Suprapubic skin (tissue), 4 donors: ENCODE measurements around the gene NLRC5. TPM values are rescaled to one million over a fixed set of nuclear protein-coding genes. Genes with fewer than 3 reads are reported as not detected.

Experiments used
- DNase-seq, 2 donors: peaks; one replicate each; pipeline ENCODE4 v3.0.0-alpha.2; 2019; ENCODE audit warnings: low spot score in 2 of 2
- H3K27ac ChIP-seq: fragments of 200-600 bp; sonication (generic); one replicate; pipeline ENCODE4 v1.5.1; 2019
- H3K27me3 ChIP-seq: fragments of 200-600 bp; sonication (generic); one replicate; pipeline ENCODE4 v1.5.1; 2019
- H3K36me3 ChIP-seq: fragments of 200-600 bp; sonication (generic); one replicate; pipeline ENCODE4 v1.5.1; 2019
- H3K4me1 ChIP-seq: fragments of 200-600 bp; sonication (generic); one replicate; pipeline ENCODE4 v1.5.1; 2019
- H3K4me3 ChIP-seq: fragments of 200-600 bp; sonication (generic); one replicate; pipeline ENCODE4 v1.5.1; 2019; ENCODE audit warnings: mild to moderate bottlenecking
- H3K9me3 ChIP-seq: fragments of 200-600 bp; sonication (generic); one replicate; pipeline ENCODE4 v1.5.1; 2019
- CTCF ChIP-seq, 2 donors: fragments of 200-600 bp in 1 of 2; fragments of 450-650 bp in 1 of 2; sonication (generic) in 1 of 2; IDR thresholded peaks; one replicate each; pipeline ENCODE4 v1.5.1; 2016 to 2019; ENCODE audit warnings: antibody characterized with exemption in 2 of 2, mild to moderate bottlenecking in 1 of 2, moderate library complexity in 1 of 2
- EP300 ChIP-seq: sonication (generic); formaldehyde crosslinking; IDR thresholded peaks from one replicate; pipeline ENCODE4 v1.6.1; 2017; ENCODE audit warnings: antibody characterized with exemption
- POLR2A ChIP-seq, 2 donors: fragments of 450-650 bp; IDR thresholded peaks; one replicate each; pipeline ENCODE4 v1.6.1; 2017; ENCODE audit warnings: antibody characterized with exemption in 2 of 2, mild to moderate bottlenecking in 2 of 2, moderate library complexity in 2 of 2
- POLR2AphosphoS5 ChIP-seq, 3 donors: sonication (generic); formaldehyde crosslinking; IDR thresholded peaks; one replicate each; pipeline ENCODE4 v1.6.1; 2017; ENCODE audit warnings: antibody characterized with exemption in 3 of 3
- WGBS: methylation state at CpG from one replicate; pipeline ENCODE4 v1.1.5; 2018; 5-methylcytosine and 5-hydroxymethylcytosine counted together
- total RNA-seq, 4 donors: library from RNA; depleted of rRNA; stranded (reverse); fragments of >200 nt; gene quantifications; one replicate each; pipeline ENCODE4 v1.1.0, GENCODE V29; 2016

Gene NLRC5
- total RNA-seq, 4 donors from 2014 or later: 36.9 to 133 (median 54.4) TPM

GRCh38 chr16:57028086-57028485 lies 38.7 kb downstream of the NLRC5 start:
- DNase-seq: no peak
- no peaks in the 10 kb centered on the region for H3K9me3 ChIP-seq
- H3K4me1 ChIP-seq: peaks cover 5% of the 10 kb centered on the region
- no peaks in the 10 kb centered on the region for H3K27me3 ChIP-seq
- H3K36me3 ChIP-seq: peaks cover 45% of the 10 kb centered on the region
- TF ChIP-seq POLR2A (IDR thresholded peaks at IDR 0.05): no peak
- no peak for TF ChIP-seq EP300
- TF ChIP-seq POLR2AphosphoS5 (IDR thresholded peaks at IDR 0.05): no peak
- TF ChIP-seq CTCF (IDR thresholded peaks at IDR 0.05): no peak
- no peak overlapping the region for H3K4me3 ChIP-seq
- no peak overlapping the region for H3K27ac ChIP-seq
- WGBS: 74% methylated on average over 4 of the region's 4 CpGs

DNA sequence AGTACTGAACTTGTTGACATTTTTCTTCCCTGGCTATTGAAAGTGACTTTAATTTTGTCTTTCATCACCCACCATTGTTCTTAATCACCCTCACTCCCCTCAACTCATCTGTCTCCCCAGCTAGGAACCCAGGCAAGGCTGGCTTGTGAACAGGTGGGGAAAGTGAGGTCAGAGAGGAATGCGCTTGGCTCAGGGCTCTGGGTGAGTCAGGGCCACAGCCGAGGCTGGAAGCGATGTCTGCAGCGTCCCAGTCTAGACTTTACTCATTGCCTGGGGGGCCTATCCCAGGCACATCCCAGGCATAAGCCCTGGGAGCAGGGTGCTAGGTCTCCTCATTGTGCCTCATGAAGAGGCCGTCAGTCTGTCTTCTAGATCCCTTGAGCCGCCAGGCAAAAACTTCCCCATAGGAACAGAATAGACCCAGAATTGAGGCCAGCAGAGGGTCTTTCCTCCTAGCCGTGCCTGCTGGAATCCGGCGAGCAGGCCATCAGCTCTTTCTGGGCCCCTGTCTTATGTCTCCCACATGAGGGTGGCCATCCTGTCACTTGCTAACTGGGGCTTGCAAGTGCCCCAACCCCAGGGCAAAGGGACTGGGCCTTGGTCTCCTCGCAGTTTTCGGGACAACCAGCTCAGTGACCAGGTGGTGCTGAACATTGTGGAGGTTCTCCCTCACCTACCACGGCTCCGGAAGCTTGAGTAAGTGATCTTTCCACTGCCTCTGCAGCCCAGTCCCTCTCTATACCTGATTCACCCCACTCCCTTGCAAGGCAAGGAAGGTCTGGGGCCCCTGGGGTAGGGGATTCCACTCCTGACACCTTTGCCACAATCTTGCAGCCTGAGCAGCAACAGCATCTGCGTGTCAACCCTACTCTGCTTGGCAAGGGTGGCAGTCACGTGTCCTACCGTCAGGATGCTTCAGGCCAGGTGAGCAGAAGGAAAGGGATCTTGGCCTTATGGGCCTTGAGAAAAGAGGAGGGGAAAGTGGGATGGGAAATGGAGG lies 40.1 kb downstream of the NLRC5 start:
- DNase-seq: no peak
- H3K36me3 ChIP-seq: peaks cover 46% of the 10 kb centered on the region
- 85% methylated on average over 12 of the region's 16 CpGs for WGBS

GRCh38 chr16:57030346-57030902 lies 41.1 kb downstream of the NLRC5 start:
- no peak for DNase-seq
- H3K9me3 ChIP-seq: no peaks in the 10 kb centered on the region
- peaks cover 5% of the 10 kb centered on the region for H3K4me1 ChIP-seq
- WGBS: 92% methylated on average over 2 of the region's 2 CpGs
- TF ChIP-seq POLR2AphosphoS5 (IDR thresholded peaks at IDR 0.05) (no peak), POLR2A (IDR thresholded peaks at IDR 0.05) (no peak), CTCF (IDR thresholded peaks at IDR 0.05) (no peak), EP300 (no peak)
- no peaks in the 10 kb centered on the region for H3K27me3 ChIP-seq
- H3K4me3 ChIP-seq: no peak overlapping the region
- H3K27ac ChIP-seq: no peak overlapping the region
- H3K36me3 ChIP-seq: peaks cover 47% of the 10 kb centered on the region

More for the DNA sequence above, 40.1 kb downstream of the NLRC5 start:
- peaks cover 5% of the 10 kb centered on the region for H3K4me1 ChIP-seq
- H3K9me3 ChIP-seq: no peaks in the 10 kb centered on the region
- H3K27ac ChIP-seq: no peak overlapping the region
- TF ChIP-seq POLR2A (IDR thresholded peaks at IDR 0.05): no peak
- no peak for TF ChIP-seq CTCF (IDR thresholded peaks at IDR 0.05)
- no peak for TF ChIP-seq EP300
- no peak for TF ChIP-seq POLR2AphosphoS5 (IDR thresholded peaks at IDR 0.05)
- H3K4me3 ChIP-seq: no peak overlapping the region
- H3K27me3 ChIP-seq: no peaks in the 10 kb centered on the region

- H3K27ac ChIP-seq: no peak overlapping the region
- DNase-seq: no peak
- WGBS: 92% methylated on average over 4 of the region's 4 CpGs
- peaks cover 5% of the 10 kb centered on the region for H3K4me1 ChIP-seq
- peaks cover 47% of the 10 kb centered on the region for H3K36me3 ChIP-seq
- TF ChIP-seq EP300 (no peak), POLR2A (IDR thresholded peaks at IDR 0.05) (no peak), CTCF (IDR thresholded peaks at IDR 0.05) (no peak)
- no peaks in the 10 kb centered on the region for H3K9me3 ChIP-seq
- H3K27me3 ChIP-seq: no peaks in the 10 kb centered on the region
- H3K4me3 ChIP-seq: no peak overlapping the region
Observed at GRCh38 chr16:57031156-57031555, 41.8 kb downstream of the NLRC5 start.

DNA sequence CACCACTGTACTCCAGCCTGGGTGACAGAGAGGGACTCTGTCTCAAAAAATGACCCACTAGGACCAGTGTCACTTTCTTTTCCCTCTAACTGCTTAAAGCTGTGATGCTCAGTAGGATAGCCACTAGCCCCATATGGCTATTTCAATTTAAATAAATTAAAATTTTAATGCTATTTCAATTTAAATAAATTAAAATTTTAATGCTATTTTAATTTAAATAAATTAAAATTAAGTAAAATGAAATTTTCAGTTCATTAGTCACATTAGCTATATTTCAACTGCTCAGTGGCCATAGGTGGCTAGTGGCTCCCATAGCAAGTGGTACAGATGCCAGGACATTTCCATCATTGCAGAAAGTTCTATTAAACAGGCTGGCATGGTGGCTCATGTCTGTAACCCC lies 43.0 kb downstream of the NLRC5 start:
- Histone ChIP-seq H3K4me1 (peaks cover 5% of the 10 kb centered on the region), H3K27me3 (no peaks in the 10 kb centered on the region), H3K27ac (no peak overlapping the region), H3K36me3 (peaks cover 53% of the 10 kb centered on the region), H3K9me3 (no peaks in the 10 kb centered on the region), H3K4me3 (no peak overlapping the region)
- TF ChIP-seq CTCF (IDR thresholded peaks at IDR 0.05) (no peak), EP300 (no peak), POLR2A (IDR thresholded peaks at IDR 0.05) (no peak), POLR2AphosphoS5 (IDR thresholded peaks at IDR 0.05) (no peak)
- DNase-seq: no peak
